GM18507 (cell line): ENCODE measurements around the gene ECPAS.
"Not testable (repeated sequence)": the region's sequence is repeated elsewhere in the genome, so short reads cannot be mapped to it uniquely, and the experiment has no call there.

Source experiments
- DNase-seq: peaks from one replicate; pipeline ENCODE4 v3.0.0; 2011; ENCODE audit warnings: low read depth; ENCODE audit not compliant: insufficient read length; ENCODE audit errors: extremely low spot score
- FAIRE-seq: peaks from 2 replicates; lab custom pipeline; 2011; peaks lifted over from hg19 to GRCh38; lab: Jason Lieb, UNC

Gene ECPAS, protein sequence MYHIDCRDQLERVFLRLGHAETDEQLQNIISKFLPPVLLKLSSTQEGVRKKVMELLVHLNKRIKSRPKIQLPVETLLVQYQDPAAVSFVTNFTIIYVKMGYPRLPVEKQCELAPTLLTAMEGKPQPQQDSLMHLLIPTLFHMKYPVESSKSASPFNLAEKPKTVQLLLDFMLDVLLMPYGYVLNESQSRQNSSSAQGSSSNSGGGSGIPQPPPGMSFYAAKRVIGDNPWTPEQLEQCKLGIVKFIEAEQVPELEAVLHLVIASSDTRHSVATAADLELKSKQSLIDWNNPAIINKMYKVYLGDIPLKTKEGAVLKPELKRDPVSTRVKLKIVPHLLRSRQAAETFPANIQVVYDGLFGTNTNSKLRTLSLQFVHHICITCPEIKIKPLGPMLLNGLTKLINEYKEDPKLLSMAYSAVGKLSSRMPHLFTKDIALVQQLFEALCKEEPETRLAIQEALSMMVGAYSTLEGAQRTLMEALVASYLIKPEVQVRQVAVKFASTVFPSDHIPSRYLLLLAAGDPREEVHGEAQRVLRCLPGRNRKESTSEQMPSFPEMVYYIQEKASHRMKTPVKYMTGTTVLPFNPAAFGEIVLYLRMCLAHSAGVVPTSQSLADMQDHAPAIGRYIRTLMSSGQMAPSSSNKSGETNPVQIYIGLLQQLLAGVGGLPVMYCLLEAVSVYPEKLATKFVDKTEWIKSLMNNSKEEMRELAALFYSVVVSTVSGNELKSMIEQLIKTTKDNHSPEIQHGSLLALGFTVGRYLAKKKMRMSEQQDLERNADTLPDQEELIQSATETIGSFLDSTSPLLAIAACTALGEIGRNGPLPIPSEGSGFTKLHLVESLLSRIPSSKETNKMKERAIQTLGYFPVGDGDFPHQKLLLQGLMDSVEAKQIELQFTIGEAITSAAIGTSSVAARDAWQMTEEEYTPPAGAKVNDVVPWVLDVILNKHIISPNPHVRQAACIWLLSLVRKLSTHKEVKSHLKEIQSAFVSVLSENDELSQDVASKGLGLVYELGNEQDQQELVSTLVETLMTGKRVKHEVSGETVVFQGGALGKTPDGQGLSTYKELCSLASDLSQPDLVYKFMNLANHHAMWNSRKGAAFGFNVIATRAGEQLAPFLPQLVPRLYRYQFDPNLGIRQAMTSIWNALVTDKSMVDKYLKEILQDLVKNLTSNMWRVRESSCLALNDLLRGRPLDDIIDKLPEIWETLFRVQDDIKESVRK (N-terminal part only)

DNA sequence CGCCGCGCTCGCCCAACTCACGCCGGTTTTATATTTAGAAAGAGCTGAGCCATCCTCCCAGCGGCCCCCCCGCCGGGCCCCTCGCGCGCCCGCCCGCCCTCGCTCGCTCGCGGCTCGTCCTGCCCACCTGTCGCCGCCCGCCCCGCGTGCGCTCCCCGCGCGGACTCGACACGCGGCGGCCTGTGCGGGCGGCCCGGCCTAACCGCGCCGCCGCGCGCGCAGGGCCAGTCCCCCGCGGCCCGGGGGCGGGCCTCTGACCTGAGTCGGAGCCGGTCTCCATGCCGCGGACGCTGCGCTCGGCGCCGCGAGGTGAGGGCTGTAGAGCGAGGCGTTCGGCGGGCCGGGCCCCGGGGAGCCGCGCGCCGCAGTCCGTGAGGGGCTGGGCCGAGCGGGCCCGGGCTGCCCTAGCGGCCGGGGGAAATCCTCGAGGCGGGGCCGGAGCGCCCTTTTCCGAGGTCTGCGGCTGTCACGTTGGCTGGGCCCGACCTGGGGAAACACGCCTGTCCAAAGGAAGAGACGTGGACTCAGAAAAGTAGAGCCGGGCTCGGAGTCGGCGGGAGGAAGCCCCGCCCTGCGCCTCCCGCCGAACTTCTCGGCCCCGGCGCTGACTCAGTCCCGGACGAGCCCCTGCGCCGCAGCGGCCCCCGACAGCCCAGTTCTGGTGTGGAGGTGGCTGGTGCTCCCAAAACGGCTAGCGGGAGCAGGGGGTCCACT is at the start of gene ECPAS:
Gene ECPAS (minus strand): TSS at position 526 of the 714 bp plus-strand sequence. CDS start 11,465 bp downstream, outside the sequence.
- DNase-seq (peak; percentile 80), FAIRE-seq (no peak)

DNA sequence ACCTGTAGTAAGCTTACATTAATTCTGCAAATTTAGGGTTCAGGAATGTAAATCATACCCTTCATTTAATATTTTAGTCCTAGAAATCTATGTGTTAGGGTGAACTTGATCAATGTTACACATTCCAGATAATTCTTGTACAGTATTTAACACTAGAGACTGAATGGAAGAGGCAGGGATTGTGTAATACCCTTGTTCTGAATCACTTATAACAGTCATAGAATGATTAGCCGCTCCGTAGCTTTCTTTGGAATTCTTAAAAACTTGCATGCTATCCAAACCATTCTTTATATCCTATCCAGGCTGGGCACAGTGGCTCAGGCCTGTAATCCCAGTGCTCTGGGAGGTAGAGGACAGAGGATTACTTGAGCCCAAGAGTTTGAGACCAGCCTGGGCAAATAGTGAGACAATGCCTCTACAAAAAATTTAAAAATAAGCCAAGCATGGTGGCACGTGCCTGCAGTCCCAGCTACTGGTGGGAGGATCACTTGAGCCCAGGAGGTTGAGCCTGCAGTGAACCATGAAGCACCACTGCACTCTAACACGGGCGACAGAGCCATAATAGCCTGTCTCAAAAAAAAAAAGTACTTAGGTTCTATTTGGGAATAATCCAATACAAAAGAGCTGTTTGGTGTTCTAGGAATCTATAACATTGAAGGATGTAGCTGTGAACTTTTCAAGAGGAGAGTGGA is 49.1 kb upstream of the ECPAS start:
- FAIRE-seq (no peak), DNase-seq (no peak)

DNA sequence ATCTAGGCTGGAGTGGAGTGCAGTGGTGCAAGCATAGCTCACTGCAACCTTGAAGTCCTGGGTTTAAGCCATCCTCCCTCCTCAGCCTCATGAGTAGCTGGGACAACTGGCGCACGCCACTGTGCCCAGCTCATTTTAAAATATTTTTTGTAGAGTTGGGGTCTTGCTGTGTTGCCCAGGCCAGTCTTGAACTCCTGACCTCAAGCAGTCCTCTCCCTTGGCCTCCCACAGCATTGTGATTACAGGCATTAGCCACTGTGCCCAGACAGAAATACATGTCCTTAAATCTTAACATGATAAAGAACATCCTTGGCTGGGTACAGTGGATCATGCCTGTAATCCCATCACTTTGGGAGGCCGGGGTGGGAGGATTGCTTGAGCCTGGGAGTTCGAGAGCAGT is 47.5 kb upstream of the ECPAS start:
- FAIRE-seq, result no peak
- DNase-seq, result no peak

DNA sequence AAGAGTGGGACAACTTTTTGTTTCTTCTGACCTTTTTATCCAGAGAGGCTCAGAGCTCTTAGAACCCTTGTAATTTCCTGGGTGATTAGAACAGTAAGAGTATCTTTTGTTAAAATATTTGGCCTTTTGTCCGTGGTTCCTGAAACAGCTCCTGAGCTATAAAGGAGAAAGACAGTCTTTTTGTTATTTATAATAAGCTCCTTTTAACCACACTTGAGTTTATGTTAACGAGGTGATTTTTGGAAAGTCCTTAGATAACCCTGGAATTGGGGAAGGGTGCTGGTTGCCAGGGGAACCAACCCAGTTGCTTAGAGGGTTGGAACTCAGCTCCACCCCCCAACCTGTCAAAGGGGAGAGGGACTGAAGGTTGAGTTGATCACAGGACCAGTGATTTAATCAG is 45.6 kb upstream of the ECPAS start:
- FAIRE-seq, result no peak
- DNase-seq, result no peak

DNA sequence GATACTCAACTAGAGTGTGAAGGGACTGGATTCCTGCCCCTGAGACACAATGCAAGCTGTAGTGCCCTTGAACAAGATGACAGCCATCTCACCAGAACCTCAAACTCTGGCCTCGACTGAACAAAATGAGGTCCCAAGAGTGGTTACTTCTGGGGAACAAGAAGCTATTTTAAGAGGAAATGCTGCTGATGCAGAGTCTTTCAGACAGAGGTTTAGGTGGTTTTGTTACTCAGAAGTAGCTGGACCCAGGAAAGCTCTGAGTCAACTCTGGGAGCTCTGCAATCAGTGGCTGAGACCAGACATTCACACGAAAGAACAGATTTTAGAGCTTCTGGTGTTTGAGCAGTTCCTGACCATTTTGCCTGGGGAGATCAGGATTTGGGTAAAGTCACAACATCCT is 43.2 kb upstream of the ECPAS start:
- no peak for FAIRE-seq
- no peak for DNase-seq

DNA sequence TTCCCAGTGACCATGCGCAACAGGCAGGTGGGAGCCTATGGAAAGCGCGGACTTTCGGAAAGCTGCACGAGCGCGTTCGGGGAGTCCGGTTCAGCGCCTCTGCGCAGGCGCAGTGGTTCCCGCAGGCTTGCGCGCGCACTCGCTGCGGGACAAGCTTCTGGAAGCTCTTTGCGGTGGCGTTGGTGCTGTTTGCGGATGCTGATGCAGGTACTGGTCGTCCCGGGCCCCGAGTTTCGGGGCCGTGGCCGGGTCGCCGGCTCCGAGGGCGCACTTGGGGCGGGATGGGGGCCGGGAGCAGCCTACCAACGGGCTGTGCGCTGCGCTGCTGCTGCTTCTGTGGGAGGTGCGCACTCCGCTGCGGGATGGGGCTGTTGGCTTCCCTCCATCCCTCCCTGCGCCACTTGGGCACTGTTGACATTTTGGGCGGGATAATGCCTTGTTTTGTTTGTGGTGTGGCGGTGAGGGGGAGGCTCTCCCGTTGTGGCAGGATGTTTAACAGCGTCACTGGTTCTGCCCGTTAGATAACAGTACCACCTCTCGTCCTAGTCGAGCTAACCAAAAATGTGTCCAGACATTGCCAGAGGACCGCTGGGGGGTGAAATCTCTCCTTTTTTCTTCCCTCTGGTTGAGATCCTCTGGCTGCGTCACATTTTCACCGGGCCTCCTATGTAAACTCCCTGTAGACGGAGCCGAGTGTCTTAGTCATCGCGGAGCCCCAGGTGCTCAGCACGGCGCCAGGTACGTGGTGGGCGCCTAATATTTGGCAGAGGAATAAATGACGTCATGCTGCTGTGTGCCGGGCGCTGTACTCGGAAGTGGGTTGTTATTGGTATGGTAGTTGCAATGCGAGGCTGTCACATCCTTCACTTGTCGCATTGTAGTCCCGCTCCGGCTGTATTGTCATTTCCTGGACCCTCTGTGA is 41.1 kb upstream of the ECPAS start, which contains the start of gene ZNF483:
Gene ZNF483 (plus strand): TSS at position 124 of the 922 bp plus-strand sequence. CDS start 2,217 bp downstream, outside the sequence.
- FAIRE-seq (peak; percentile 74), DNase-seq (peak; percentile 49)

DNA sequence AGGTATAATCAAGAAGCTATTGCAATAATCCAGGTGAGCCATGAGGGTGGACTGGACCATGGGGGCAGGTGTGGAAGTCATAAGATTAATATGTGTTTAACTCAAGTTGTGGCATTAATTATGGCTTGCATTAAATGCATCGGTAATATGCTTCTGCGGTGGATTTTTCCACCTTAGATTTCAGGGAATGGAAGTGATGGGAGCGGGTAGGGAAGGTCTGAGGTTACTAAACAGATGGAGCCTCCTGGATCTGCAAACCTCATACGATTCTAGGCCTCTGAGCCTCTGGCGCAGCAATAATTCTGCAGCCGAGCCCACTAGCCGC is 40.5 kb upstream of the ECPAS start:
- FAIRE-seq (no peak), DNase-seq (no peak)

DNA sequence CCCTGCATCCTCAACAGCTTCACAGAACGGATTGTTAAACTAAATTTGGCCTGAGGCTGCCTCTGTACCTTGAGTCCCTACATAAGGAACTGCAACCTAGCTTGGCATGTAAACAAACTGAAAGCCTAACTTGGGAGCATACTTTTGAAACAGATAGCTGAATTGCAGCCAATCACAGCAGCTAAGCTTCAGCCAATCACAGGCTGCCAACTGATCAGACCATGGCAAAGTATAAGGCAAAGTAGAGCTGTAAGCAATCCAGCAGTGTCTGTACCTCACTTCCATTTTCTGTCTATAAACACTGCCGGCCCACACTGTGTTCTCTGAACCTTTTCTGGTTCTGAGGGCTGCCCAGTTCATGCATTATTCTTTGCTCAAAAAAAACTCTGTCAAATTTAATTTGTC is 31.9 kb upstream of the ECPAS start:
- no peak for FAIRE-seq
- no peak for DNase-seq

DNA sequence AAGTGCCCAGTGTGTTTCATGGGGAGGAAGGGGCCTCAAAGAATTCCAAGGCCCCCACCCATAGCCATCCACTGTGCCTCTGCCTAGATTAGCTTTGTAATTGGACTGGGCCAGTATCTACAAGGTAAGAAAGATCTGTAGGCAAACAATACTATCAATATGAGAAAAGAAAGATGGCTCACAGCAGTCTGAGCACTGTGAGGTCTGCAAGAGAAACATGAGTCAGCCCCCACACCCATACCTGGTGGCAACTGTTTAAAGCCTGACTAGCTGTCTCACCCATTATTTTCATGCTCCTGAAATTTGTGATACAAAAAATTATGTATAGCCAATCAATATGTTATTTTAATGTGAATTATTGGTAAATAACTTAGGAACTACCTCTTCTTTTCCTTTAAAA is 30.8 kb upstream of the ECPAS start:
- no peak for FAIRE-seq

DNA sequence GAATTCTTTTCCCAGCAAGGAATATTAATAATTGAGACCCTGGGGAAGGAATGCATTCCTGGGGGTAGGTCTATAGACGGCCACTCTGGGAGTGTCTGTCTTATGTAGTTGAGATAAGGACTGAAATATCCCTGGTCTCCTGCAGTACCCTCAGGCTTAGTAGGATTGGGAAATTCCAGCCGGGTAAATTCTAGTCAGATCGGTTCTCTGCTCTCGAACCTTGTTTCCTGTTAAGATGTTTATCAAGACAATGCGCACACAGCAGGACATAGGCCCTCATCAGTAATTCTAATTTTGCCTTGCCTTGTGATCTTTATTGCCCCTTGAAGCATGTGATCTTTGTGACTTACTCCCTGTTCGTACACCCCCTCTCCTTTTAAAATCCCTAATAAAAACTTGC is 27.4 kb upstream of the ECPAS start:
- FAIRE-seq, DNase-seq: not testable (repeated sequence)

More for the DNA sequence above, 30.8 kb upstream of the ECPAS start:
- no peak for DNase-seq

DNA sequence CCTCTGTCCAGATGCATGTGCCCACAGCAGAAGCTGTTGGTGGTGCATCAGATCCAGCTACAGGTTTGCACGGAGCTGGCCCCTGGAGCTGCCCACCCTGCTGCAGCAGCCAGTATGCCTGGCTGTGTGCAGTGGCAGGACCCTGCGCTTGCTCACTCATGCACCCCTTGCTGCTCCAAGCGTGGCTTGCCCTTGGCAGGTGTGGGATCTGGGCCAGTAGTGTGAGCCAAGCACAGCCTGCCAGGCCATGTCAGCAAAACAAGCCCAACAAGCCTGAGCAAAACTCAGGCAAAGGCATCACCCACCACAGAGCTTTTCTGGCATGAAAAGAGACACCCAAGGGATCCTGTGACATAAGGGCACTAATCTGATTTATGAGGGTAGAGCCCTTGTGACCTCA is 18.3 kb upstream of the ECPAS start:
- DNase-seq (no peak), FAIRE-seq (no peak)

DNA sequence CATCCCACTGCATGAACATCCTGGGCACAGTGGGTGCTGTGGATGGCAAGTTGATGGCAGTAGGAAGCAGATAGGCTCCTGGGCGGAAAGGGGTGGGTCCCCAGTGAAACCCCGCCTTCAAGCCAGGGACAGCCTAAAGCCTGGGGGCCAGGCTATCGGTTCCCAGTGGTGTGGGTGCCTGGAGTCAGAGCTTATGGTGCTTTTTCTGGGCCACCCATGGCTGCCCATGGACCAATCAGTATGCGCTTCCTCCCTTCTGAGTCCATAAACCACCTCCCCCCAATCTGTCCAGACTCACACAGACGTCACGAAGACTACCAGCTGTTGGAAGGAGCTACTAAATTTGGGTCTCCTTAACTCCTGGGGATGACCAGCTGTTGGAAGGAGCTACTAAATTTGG is 17.5 kb upstream of the ECPAS start:
- DNase-seq (no peak), FAIRE-seq (no peak)

DNA sequence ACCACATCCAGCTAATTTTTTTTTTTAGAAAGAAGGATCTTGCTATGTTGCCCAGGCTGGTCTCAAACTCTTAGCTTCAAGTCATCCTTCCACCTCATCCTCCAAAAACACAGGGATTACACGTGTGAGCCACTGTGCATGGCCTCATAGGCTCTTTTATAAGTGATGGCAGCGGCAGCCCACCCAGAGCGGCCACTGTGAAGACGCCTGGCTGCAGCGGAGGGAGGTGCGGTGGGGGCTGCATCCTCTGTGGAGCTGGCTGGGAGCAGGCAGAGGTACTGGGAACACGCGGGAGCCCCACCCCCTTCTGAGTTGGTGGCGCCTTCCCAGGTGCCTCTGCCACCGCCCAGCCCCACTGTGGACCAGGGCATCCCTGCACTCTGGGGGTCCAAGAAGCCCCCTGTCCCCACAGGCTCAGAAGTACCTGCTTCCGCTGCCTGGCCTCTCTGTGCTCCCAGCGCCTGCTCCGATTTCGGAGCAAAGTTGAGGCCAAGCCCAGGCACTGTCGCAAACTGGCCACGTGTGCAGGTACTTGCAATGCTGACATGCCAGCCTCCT is 16.9 kb upstream of the ECPAS start:
- FAIRE-seq, result no peak

DNA sequence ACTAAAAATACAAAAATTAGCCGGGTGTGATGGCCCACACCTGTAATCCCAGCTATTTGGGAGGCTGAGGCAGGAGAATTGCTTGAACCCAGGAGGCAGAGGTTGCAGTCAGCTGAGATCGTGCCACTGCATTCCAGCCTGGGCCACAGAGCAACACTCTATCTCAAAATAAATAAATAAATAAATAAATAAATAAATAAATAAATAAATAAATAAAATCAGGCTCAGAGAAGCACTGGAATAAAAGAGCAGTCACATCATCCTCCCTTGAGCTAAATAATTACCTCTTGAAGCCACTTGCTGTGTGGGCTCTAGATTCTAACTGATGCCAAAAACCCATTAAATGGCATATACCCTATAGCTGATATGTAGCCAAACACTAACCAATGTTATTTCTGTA is 13.0 kb upstream of the ECPAS start:
- DNase-seq, FAIRE-seq: not testable (repeated sequence)

More for the DNA sequence above, 16.9 kb upstream of the ECPAS start:
- DNase-seq, result no peak

DNA sequence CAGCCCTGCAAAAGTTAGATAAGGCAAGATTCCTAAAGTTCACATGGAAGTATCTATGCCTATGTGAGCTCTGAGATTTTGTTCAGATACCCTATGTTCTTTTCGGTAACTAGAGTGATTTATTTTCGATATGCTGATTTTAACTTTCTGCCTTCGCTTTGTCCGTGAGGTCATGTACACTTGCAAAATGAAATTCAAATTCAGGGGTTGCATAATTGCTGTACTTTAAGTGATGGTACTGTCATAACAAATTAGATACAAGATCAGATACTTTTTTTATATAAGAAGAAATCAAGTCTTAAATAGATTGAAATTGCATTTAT is 350 bp upstream of the ECPAS start:
- DNase-seq, result no peak
- FAIRE-seq, result peak; percentile 67

DNA sequence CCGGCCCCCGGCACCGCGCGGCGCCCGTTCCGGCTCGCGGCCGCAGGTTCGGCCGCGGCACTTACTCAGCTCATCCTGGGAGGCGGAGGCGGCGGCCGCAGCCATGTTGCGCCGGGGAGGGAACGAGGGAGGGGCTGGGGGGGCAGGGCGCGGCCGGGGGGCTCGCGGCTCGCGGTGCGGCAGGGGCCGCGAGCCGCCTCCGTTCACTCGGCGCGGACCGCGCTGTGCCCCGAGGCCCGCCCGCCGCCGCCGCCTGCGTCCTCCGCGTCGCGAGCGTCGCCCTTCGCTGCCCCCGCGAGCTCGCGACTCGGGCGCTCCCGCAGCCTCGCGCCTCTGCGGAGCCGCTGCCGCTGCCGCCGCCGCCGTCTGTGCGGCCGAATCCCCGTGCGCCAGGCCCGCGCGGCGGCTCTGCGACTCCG is 735 bp downstream of the ECPAS start:
- FAIRE-seq (no peak), DNase-seq (peak; percentile 37)

DNA sequence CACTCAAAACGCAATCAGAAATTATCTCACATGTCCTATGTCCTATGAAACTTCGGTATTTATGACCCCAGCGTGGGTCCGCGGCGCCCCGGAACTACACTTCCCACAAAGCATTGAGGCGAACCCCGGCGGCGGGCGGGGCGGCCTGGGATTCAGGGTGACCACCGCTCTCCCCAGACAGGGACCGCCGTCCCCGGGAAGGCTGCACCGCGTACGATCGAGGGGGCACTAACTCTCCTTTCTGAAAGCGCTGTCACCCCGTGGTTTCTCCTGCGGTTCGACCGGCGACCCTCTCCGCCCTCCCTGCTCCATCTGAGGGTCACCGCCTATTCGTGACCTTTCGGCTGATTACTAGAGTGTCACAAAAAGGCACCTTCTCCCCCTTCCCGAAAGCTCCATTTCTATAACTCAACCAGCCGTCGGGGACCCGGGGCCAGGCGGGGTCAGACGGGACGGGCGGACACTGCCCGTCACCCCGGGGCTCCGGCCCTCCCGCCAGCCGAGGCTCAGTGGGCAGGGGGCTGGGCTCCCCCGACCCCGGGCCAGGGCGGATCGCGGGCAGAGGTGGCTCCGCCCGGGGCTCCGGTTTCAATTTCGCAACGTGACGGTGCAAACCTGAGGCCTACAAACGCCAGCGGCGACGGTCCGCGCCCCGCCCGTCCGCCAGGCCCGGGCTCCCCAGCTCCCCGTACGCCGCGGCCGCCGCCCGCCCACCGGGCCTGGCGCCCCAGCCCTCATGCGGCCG is 1.3 kb downstream of the ECPAS start:
- DNase-seq, result peak; percentile 64
- peak; percentile 41 for FAIRE-seq
